ENCODE data around the gene ATP5MK. TPM values are rescaled to one million over a fixed set of nuclear protein-coding genes. Genes with fewer than 3 reads are reported as not detected.
A peak's percentile ranks its signal among the peaks of the same experiment; 100 is the strongest.
"Not testable (repeated sequence)": the region's sequence is repeated elsewhere in the genome, so short reads cannot be mapped to it uniquely, and the experiment has no call there.

The ATP5MK gene
- total RNA-seq, 1 experiment from 2014 or later, result 285 TPM

- DNase-seq (ENCODE audit: low read depth), result no peak
Observed at GRCh38 chr10:103397191-103397825, 1.0 kb upstream of the ATP5MK start.

GRCh38 chr10:103396789-103397087, 463 bp upstream of the ATP5MK start:
- DNase-seq (ENCODE audit: low read depth), result no peak

DNA sequence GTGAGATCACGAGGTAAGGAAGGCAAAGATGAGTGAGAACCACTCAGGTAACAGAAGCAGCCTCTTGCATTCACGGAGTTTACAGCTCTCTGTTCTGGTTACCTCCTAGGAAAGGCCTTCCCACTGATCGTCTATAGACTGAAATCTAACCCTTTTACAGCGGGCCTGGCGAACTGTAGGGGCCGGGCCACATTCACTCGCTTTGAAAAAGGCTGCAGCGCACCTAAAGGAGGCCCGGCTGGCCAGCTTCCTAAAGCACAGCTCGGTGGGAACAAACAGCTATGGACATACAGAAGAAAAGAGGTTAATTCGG, 565 bp downstream of the ATP5MK start:
- no peak for DNase-seq (ENCODE audit: low read depth)

- DNase-seq (ENCODE audit: low read depth), result no peak
Observed at GRCh38 chr10:103394180-103394579, 2.1 kb downstream of the ATP5MK start.

DNA sequence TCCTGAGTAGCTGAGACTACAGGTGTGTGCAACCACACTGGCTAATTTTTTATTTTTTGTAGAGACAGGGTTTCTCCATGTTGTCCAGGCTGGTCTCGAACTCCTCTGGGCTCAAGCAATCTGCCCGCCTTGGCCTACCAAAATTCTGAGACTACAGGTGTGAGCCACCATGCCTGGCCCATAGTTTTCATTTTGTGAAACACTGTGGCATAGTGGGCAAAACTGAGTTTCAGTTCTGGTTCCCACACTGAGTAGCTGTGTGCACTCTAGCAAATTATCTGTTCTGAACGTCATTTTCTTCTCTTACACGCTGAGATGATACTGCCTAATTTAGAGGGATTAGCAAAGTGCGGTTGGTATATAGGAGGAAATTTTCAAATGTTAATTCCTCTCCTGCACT, 13.5 kb downstream of the ATP5MK start:
- no peak for DNase-seq (ENCODE audit: low read depth)

GRCh38 chr10:103374263-103374662, 22.0 kb downstream of the ATP5MK start:
- DNase-seq (ENCODE audit: low read depth), result no peak

GRCh38 chr10:103373544-103373943, 22.7 kb downstream of the ATP5MK start:
- DNase-seq (ENCODE audit: low read depth), result no peak

- DNase-seq (ENCODE audit: low read depth), result peak; percentile 93
Observed at GRCh38 chr10:103367782-103368518, 28.3 kb downstream of the ATP5MK start, which contains the start of gene TAF5. Gene TAF5 (plus strand): TSS chr10:103367976. CDS start chr10:103367990, 14 bp downstream.

DNA sequence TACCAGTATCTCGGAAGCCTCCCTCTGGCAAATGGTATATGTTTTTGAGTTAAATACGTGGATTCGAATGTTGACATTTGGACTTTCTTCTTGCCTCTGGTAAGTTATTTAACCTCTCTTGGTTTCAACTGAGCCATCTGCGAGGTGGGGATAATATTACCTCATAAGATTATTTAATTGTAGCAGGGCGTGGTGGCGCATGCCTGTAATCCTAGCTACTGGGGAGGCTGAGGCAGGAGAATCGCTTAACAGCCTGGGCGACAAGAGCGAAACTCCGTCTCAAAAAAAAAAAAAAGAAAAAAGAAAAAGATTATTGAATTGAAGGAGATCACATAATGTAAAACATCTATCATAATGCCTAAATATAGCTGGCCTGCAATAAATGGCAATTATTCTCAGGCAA, 28.9 kb downstream of the ATP5MK start:
- peak; percentile 13 for DNase-seq (ENCODE audit: low read depth)

- DNase-seq (ENCODE audit: low read depth), result peak; percentile 90
Observed at GRCh38 chr10:103360791-103361190, 35.5 kb downstream of the ATP5MK start.

- not testable (repeated sequence) for DNase-seq (ENCODE audit: low read depth)
Observed at GRCh38 chr10:103359493-103359892, 36.8 kb downstream of the ATP5MK start.

GRCh38 chr10:103355906-103356599, 40.2 kb downstream of the ATP5MK start:
- no peak for DNase-seq (ENCODE audit: low read depth)

GRCh38 chr10:103354567-103354966, 41.7 kb downstream of the ATP5MK start:
- DNase-seq (ENCODE audit: low read depth), result not testable (repeated sequence)

- DNase-seq (ENCODE audit: low read depth), result no peak
Observed at GRCh38 chr10:103353281-103353680, 43.0 kb downstream of the ATP5MK start.

DNA sequence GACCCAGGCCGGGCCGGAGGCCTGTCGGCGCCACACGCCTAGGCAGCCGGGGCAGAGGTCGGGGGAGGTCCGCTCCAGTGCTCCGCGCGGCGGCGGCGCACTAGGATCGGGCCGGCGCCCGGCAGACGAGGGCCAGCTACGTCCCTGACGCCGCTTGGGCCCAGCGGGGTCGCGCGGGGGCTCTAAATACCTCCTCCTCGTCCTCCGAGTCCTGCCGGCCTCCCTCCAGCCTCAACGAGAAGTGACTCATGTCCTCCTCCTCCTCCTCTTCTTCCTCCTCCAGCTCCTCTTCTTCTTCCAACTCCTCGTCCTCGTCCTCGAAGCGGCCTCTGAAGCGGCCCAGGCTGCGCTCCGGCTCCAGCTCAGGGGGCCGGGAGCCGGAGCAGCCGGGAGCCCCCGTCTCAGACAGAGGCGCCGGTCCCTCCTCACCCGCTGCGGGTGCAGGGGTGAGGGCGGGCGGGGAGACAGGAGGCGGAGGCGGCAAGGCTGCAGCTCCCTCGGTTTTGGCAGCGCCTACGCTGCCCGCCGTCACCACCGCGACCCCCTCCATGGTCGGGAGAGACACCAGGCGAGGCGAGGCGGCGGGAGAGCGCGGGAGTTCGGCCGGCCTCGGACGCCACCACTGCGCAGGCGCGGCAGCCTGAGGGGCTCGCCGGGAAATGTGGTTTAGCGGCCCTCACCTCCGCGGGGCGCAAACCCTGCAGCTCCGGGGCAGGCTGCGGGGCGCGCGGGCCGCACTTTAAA, 45.6 kb downstream of the ATP5MK start, which contains the start of gene PCGF6:
Gene PCGF6, minus strand, starts transcription at position 624 of the 744 bp plus-strand sequence. Its CDS starts 74 bp downstream, at position 550.
- DNase-seq (ENCODE audit: low read depth), result peak; percentile 81

DNA sequence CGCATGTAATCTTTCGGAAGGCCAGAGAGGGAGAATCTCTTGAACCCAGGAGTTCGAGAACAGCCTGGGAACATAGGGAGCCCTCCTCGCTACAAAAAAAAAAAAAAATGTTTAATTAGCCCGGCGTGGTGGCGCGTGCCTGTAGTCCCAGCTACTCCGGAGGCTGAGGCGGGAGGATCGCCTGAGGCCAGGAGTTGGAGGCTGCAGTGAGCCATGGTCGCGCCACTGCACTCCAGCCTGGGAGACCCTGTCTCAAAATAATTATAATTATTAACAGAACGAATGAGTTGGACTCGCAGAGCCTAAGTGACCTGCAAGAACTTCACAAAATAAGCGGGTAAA, 46.1 kb downstream of the ATP5MK start:
- no peak for DNase-seq (ENCODE audit: low read depth)

Other genes starting within 250 kb of the ATP5MK start
- gene NT5C2, start 203.2 kb downstream of the ATP5MK start, total RNA-seq (2014; rRNA removed; shearing (Covaris generic)), result 29.2 and 40.0 TPM in 2 replicates
- not detected in 2 replicates for gene RPEL1, start 150.6 kb downstream of the ATP5MK start, total RNA-seq (2014; rRNA removed; shearing (Covaris generic))
- not detected in 2 replicates for gene INA, start 119.3 kb downstream of the ATP5MK start, total RNA-seq (2014; rRNA removed; shearing (Covaris generic))
- 16.6 and 17.5 TPM in 2 replicates for gene PCGF6, start 45.3 kb downstream of the ATP5MK start, total RNA-seq (2014; rRNA removed; shearing (Covaris generic))
- gene TAF5, start 28.5 kb downstream of the ATP5MK start, total RNA-seq (2014; rRNA removed; shearing (Covaris generic)), result 13.5 and 15.7 TPM in 2 replicates
- 86.0 and 89.4 TPM in 2 replicates for gene PDCD11, start 151 bp upstream of the ATP5MK start, total RNA-seq (2014; rRNA removed; shearing (Covaris generic))
- gene CALHM2, start 55.9 kb upstream of the ATP5MK start, total RNA-seq (2014; rRNA removed; shearing (Covaris generic)), result not detected in 2 replicates
- not detected in 2 replicates for gene CALHM1, start 62.4 kb upstream of the ATP5MK start, total RNA-seq (2014; rRNA removed; shearing (Covaris generic))
- gene CALHM3, start 82.8 kb upstream of the ATP5MK start, total RNA-seq (2014; rRNA removed; shearing (Covaris generic)), result not detected in 2 replicates
- not detected in 2 replicates for gene NEURL1, start 97.2 kb upstream of the ATP5MK start, total RNA-seq (2014; rRNA removed; shearing (Covaris generic))

Data from HT1080 (cell line).